Body of pancreas (tissue), 4 donors: ENCODE results near the gene DPY19L2.
"Not testable (repeated sequence)": the region's sequence is repeated elsewhere in the genome, so short reads cannot be mapped to it uniquely, and the experiment has no call there.

Experiments used
- POLR2A ChIP-seq, 3 donors: fragments of 450-650 bp; IDR thresholded peaks; one replicate each; pipeline ENCODE4 v1.6.1; 2016; ENCODE audit warnings: antibody characterized with exemption in 3 of 3, mild to moderate bottlenecking in 2 of 3
- TF ChIP-seq, protein P1 (sequence below), 7 experiments: fragments of 450-650 bp in 4 of 7; fragments of 200-600 bp in 3 of 7; sonication (generic) in 3 of 7; IDR thresholded peaks; one replicate each; pipeline ENCODE4 v1.5.1; 2016 to 2019; ENCODE audit warnings: antibody characterized with exemption in 7 of 7

DNA sequence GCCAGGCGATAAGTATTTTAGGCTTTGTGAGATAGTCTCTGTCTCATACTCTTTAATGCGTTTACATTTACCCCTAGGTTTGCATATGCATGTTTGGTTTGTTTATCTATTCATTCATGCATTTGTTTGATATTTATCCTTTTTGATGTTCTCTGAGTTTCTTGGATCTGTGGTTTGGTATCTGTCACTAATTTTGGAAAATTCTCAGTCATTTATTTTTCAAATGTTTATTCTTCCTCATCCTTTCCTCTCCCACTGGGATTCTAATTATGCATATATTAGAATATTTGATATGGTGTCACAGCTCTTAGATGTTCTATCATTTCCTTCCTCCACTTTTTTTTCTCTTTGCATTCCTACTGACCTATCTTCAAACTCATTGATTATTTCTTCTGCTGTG is 11.9 kb downstream of the DPY19L2 start:
- TF ChIP-seq, protein P1, sequence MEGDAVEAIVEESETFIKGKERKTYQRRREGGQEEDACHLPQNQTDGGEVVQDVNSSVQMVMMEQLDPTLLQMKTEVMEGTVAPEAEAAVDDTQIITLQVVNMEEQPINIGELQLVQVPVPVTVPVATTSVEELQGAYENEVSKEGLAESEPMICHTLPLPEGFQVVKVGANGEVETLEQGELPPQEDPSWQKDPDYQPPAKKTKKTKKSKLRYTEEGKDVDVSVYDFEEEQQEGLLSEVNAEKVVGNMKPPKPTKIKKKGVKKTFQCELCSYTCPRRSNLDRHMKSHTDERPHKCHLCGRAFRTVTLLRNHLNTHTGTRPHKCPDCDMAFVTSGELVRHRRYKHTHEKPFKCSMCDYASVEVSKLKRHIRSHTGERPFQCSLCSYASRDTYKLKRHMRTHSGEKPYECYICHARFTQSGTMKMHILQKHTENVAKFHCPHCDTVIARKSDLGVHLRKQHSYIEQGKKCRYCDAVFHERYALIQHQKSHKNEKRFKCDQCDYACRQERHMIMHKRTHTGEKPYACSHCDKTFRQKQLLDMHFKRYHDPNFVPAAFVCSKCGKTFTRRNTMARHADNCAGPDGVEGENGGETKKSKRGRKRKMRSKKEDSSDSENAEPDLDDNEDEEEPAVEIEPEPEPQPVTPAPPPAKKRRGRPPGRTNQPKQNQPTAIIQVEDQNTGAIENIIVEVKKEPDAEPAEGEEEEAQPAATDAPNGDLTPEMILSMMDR (IDR thresholded peaks at IDR 0.05), result not testable (repeated sequence)
- not testable (repeated sequence) for TF ChIP-seq POLR2A (IDR thresholded peaks at IDR 0.05)
